GM18867 (cell line): ENCODE measurements around the gene ANAPC2.
"Not testable (repeated sequence)": the region's sequence is repeated elsewhere in the genome, so short reads cannot be mapped to it uniquely, and the experiment has no call there.

Experiments used
- ATAC-seq: cut with Tn5 transposase; IDR thresholded peaks from one replicate; pipeline ENCODE4 v1.9.1; 2021; ENCODE audit warnings: mild to moderate bottlenecking, moderate library complexity; ENCODE audit not compliant: unreplicated experiment

The ANAPC2 gene

DNA sequence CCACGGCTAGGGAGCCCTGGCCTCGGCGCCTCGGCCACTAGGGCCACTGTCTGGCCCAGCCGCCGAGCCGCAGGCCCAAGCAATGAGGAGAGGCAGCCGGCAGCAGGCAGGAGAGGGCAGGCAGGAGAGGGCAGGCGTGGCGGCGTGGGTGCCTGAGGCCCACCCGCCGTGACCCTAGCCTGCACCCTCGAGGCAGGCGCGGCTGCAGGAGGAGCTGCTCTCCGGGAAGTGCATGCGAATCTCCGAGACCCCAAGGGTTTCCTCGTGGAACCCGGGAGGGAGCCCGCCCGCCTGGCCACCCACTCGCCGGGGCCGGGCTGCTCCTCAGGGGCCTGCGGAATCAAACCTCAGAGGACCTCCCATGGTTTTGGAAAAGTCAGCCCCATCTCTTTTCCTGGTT, 40.1 kb downstream of the ANAPC2 start:
- ATAC-seq: no peak

DNA sequence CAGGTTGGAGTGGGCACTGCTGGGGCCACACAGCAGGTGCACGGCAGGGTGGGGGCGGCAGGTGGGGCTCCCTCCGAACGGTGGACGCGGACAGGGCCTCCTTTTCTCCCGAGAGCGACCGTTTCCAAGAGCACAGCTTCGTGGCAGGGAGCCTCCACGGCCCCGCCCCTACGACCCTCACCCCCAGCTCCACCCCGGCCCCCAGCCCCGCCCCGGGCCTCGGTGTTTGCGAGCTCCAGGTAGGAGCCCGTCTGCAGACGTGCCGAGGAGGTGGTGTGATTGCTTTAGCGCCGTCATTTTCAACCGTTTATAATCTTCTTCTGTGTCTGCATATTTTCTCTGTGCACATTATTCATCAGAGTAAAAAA, 40.6 kb downstream of the ANAPC2 start:
- no peak for ATAC-seq

DNA sequence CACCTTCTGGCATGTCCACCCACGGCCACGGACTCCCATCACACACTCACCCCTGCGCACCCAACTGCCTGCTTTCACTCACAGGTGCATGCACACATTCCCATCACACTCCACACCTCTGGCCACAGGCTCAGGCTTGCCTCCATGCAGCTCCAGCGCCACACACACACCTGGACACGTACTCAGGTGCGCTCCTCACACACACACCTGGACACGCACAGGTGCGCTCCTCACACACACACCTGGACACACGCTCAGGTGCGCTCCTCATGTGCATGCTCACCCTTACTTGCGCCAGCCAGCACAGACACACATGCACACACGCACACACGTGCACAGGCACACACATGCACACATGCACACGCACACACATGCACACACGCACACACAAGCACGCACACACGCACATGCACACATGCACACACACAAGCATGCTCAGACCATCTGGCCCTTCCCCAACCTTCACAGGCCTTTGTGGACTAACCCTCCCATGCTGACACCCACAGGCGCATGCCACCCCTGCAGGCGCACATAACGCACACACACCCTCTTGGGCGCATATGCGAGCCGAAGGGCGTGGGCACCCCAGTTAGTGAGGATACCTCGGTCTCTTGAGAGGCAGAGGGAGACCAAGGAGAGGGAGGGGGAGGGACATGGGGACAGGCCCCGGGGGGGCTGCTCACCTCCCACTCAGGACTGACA, 41.1 kb downstream of the ANAPC2 start:
- no peak for ATAC-seq

DNA sequence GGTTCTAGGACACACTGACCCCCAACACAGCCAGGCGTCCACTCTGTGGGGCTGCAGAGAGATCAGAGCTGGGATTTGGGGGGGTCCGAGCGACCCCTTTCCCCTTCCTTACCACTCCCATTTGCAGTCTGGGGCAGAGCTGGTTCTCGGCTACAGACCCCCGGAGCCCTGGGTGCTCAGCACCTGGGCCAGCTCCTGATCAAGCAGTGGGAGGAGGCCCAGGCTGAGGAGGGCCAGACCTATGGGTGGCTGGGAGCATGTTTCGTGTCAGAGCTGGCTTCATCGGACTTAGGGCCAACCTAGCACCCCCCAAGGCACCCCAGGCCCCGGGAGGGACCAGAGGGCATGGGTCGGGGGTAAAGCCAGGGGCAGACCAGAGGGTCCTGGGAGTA, 41.8 kb downstream of the ANAPC2 start:
- ATAC-seq: no peak

DNA sequence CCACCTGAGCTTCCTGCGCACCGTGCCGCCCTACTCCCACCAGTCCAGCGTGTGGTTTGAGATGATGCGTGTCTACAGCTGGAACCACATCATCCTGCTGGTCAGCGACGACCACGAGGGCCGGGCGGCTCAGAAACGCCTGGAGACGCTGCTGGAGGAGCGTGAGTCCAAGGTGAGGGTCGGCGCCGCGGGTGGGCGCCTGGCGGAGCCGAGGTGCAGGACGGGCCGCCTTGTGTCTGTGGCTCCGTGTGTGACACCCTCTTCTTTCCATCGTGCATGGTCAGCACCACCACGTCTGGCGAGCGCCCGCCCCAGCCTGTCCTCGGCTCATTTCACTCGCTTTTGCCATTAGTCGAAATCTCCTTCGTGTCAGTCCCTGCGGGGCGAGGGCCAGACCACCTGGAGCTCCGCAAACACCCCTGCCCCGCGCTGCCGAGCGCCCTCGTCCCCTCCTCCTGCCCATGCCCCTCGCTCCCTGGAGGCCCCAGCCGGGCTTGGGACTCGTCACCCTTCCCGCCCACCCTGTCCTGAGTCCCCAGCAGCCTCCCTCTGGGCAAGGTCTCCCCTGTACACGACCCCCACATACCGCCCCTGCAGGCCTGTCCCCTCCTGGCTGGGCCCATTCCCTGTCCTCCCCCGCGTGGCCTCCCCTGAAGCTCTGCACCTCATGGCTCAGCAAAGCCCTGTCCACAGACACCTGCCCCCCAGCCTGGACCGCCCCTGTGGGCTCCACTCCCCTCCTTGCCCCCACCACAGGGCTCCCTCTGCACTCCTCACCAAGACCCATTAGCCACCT, 42.4 kb downstream of the ANAPC2 start:
- no peak for ATAC-seq

DNA sequence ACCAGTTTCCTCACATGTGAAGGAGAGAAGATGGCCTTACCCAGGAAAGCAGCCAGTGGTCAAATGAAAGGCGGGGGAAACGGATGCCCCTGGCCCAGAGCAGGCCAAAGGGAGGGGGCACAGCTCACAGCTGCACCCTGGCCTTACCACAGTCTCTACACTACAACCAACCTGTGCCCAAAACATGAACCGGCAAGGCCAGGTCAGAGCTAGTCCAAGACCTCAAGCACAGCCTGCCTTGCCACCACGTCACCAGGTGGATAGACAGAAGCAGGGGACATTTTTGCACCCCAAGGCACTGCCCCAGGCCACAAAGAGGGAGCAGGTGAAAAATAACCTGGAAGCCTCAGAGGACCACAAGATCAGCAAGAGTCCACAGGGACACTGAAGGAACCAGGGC, 44.9 kb downstream of the ANAPC2 start:
- no peak for ATAC-seq

DNA sequence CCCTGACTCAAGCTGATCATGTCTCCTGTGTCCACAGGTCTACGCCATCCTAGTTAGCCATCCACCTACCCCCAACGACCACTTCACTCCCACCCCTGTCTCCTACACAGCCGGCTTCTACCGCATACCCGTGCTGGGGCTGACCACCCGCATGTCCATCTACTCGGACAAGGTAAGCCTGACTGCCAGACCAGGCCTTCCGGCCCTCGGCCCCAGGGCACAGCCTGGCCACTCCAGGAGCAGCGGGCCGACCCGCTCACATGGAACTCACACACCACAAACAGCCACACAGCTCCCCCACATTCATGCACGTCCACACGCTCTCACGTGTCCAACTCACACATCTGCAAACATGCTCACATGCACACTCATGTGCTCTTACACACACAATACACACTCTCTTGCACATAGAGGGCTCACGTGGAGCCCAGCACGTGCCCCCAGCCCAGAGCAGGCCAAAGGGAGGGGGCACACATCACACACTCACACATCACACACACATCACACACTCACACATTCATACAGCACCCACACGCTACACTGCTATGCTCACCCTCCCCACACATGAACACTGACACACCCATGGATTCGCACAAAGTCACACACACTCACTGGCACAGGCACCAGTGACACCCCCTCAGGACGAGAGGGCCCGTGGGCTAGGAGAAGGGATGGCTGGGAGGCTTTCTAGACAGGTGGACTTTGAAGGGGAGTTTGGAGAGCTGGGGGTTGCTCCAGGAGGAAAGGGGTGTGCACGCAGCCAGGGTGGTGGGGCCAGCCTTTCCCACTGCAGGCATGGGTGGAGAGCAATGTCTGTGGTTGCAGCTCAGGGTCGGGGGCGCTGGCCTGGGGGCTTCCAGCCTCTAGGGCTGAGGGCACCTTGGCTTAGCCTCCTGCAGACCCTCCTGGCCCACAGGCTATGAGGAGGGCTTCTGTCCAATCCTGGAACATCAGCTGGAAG, 46.1 kb downstream of the ANAPC2 start:
- ATAC-seq: no peak

DNA sequence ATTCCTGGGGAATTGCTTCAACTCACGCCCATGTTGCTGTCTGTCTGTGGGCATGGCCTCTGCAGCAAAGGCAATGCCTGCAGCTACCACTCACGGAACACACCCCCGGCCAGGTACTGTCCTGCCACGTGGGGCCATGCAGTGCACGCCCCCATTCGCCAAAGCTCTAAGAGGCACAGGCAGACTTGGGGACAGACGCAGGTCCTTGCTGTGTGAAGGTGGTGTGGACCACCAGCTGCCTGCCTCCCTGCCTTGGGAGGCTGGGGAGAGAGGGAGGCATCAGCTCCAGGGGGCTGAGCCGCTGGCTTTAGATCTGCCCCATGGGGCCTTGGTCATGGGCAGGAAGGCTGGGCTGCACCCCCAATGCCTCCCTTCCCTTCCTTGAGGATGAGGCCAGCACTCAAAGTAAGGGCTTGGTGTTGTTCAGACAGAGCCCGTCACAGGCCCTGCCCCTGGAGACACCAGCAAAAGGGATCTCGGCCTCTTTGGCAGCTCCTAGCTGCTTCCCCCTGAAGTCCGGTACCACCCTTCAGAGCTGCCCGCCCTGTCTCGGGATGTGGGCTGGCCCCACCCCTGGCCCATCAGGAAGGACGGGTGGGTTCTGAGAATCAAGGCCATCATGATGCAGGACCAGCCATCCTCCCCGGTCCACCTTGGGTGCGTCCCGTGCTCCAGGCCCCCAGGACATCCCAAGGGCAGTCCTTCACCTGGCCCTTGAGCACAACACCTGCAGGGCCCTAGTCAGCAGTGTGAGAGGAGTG, 47.1 kb downstream of the ANAPC2 start:
- ATAC-seq: no peak

DNA sequence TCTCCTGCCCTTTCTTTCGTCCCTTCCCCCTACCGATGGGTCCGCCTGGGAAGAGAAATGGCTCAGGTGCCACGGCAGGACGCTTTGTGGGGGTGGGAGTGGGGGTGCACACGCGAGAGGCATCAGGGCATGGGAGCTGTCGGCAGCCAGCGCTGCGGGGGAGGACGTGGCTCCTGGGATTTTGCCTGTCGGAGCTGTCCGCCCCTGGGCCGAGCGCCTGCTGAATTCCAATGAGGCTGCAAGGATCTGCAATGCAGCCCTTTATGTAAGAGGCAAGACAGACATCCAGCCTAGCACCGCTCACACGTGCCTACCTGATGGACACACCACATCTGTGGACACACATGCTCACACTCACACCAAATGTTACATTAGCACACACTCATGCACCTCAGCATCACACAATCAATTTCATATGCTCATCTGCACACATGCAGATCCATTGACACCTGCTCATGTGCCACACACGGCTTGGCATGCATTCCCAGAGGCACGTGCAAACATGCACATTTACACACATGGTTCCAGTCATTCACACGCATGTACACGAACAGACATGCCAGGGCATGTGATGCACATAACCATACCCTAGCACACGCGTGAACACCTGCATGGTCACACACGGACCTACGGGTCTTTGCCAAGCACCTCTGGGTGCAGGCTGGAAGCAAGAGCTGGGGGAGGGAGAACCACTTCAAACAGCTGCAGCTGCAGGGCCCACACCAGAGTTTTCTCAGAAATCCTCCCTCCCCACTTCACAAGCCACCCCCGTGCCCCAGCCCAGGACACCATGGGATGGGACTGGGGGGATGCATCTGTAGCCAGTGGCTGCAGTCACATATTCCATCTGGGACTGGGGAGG, 48.0 kb downstream of the ANAPC2 start:
- no peak for ATAC-seq

DNA sequence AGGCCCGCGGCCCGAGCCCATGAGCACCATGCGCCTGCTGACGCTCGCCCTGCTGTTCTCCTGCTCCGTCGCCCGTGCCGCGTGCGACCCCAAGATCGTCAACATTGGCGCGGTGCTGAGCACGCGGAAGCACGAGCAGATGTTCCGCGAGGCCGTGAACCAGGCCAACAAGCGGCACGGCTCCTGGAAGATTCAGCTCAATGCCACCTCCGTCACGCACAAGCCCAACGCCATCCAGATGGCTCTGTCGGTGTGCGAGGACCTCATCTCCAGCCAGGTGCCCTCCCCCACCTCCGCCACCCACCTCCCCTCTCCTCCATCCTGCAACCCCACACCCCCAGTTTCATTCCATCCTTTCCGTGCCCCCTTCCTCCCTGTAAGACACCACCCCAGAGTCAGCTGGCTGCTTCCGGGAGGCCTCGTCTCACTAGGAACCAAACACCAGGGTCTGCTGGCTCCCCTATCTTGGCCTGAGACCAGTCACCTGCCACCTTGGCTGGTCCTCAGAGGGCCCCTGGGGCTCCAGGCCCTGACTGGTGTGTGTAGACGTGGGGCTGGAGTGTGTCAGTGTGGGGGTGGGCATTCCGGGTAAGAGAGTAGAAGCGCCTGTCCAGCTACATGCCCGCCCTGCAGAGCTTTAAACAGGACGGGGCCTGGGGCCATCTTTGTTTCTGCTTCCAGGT, 48.8 kb downstream of the ANAPC2 start:
- no peak for ATAC-seq

DNA sequence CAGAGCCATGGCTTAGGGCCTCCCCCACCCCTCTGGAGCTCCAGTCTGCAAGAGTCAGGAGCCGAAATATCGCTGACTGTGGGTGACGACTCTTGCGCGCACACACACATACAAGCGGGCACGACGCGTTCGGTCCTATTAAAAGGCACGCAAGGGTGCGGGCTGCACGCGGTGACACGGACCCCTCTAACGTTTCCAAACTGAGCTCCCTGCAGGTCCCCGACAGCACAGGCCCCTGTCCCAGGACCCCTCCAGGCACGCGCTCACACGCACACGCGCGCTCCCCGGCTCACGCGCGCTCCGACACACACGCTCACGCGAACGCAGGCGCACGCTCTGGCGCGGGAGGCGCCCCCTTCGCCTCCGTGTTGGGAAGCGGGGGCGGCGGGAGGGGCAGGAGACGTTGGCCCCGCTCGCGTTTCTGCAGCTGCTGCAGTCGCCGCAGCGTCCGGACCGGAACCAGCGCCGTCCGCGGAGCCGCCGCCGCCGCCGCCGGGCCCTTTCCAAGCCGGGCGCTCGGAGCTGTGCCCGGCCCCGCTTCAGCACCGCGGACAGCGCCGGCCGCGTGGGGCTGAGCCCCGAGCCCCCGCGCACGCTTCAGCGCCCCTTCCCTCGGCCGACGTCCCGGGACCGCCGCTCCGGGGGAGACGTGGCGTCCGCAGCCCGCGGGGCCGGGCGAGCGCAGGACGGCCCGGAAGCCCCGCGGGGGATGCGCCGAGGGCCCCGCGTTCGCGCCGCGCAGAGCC, 49.5 kb downstream of the ANAPC2 start, which contains the start of gene GRIN1:
Gene GRIN1 (plus strand): TSS at position 433 of the 746 bp plus-strand sequence. CDS start 333 bp downstream, outside the sequence.
- ATAC-seq: no peak

DNA sequence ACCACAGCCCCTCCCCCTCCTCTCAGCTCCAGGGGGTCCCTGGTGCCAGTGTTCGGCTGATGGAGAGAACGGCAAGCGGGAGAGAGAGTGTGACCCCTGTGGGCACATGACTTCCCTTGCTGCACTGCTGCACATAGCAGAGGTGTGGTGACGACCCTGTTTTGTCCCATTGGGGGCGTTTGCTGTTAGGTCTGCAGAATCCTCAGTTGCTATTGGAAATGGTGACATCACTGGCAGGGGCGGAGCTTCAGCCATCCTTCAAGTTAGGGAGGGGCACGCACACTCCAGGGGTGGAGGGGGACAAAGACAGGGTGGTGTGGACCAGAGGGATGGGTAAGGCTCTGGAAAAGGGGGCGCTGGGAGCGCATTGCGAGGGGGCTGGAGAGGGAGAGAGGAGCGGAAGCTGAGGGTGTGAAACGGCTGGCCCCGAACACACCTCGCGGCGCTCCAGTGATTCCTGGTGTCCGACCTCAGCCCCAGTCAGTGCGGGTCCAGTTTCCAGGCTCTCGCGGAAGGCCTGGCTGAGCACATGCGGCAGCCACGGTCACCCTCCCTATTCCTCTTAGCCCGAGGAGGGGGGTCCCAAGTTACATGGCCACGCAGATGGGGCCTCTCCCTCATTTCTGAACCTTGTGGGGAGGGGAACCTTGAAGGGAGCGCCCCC, 50.2 kb downstream of the ANAPC2 start:
- ATAC-seq: no peak

DNA sequence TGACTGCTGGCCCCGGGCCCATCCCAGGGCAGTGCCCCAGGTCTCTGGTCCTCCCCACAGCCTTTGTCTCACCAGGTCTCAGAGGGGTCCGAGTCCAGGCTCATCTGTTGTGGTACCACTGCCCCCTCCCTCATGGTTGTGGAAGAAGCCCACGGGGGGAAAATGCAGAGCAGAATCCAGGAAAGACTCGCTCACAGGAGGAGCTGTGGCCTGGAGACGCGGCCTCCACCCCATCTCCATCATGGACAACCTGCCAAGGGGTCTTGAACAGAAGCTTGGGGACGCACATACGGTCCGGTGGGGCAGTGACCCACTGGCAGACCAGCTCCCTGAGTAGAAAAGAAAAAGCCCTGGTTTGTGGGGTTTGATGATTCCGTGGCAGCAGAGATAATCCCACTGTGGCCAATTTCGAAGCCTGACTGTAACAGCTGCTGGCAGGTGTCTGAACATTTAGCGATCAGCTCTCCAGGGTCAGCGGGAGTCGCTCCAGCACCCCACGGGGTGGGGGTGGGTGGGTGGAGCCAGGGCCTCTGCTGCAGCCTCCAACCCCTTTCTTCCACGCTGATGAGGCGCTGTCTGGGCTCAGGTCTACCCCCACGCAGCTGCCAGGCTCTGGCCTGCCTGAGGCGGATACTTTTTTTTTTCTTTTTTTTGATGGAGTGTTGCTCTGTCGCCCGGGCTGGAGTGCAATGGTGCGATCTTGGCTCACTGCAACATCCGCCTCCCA, 51.3 kb downstream of the ANAPC2 start:
- no peak for ATAC-seq

DNA sequence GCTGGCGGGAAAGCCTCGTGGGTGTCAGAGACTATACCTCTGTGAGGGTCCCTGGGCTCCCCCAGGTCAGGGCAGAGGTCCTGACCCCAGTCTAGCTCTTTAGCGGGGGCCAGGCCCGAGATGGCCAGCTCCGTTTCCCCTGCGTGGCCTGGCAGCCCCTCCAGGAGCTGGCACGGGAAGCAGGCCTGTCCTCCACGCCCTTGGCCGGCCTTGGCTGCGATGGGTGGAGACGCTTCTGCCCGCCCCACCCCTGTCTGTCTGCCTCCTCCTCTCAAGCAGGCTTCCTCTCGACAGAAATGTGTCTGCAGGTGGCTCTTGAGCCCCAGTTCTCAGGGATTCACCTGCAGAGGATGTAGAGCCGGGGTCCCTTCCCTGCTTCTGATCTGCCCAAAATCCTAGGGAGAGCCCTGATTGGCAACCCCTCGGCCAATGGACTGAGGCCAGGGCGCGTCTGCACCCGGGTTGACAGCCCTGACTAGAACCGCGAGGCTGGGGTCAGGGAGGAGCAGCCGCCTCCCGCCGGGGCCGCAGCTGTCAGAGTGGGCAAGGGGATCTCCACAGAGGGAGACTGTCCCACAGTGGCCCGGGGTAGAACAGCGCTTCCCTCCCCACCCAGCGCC, 52.0 kb downstream of the ANAPC2 start:
- no peak for ATAC-seq

DNA sequence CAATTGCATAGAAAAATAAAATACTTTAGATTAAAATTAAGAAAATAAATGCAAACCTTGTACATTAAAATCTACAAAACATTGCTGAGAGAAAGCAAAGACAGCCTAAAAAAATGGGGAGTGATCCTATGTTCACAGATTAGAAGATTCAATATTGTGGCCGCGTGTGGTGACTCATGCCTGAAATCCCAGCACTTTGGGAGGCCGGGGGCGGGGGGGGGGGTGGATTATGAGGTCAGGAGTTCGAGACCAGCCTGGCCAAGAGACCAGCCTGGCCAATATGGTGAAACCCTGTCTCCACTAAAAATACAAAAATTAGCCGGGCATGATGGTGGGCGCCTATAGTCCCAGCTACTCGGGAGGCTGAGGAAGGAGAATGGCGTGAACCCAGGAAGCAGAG, 53.2 kb downstream of the ANAPC2 start:
- not testable (repeated sequence) for ATAC-seq

DNA sequence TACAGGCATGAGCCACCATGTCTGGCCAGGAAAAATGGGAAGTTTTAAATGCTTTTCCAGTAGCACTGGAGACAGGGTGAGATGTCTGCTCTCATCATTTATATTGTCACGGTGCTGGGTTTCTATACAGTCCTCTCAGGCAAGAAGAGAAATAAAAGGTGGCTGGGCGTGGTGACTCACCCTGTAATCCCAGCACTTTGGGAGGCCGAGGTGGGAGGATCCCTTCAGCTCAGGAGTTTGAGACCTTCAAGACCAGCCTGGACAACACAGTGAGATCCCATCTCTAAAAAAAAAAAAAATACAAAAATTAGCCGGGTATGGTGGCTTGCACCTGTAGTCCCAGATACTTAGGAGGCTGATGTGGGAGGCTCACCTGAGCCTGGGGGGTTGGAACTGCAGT, 54.2 kb downstream of the ANAPC2 start:
- no peak for ATAC-seq
